ENCODE data around the gene PLA2G3.
A peak's percentile ranks its signal among the peaks of the same experiment; 100 is the strongest.
"Not testable (repeated sequence)": the region's sequence is repeated elsewhere in the genome, so short reads cannot be mapped to it uniquely, and the experiment has no call there.

Gene PLA2G3

DNA sequence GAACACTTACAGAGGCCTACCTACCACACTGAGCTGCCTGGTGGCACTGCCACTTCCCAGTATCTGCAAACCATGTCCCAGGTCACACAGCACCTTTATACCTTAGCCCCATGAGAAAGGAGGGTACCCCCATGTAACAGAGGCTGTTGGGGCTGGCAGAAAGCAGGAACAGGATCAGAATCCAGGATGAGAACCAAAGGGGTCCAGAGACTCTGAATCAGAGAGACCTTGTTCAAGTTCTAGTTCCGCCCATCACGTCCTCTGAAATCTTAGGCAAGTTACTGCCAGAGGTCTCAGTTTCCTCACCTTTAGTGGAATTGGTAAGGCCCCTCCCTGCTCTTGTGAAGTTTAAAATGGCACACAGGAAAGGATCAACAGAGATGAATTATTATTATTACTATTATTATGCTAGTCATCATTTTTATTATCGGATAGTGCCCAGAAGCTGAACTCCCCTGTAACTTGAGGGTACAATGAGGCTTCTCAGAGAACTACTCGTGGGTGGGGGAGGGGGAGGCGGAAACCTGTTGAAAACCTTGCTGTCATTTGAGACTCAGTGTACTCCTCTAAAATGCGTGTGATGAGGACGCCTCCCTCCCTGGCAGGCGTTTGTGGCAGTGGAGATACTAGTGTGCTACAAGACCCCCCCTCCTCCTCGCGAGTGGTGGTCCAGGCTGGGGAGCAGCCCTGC, 42.2 kb downstream of the PLA2G3 start:
- DNase-seq = no peak

DNA sequence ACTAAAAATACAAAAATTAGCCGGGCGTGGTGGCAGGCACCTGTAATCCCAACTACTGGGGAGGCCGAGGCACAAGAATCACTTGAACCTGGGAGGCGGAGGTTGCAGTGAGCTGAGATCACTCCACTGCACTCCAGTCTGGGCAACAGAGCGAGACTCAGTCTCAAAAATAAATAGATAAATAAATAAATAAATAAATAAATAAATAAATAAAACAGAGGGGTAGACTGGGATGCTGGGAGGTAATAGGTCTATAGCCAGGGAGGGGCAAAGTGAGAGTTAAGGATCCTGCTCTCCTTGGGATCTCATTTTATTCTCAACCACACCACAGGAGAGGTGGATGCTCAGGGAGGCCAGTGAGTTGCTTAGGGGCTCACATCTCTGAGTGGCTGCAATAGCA, 42.8 kb downstream of the PLA2G3 start:
- DNase-seq = not testable (repeated sequence)

DNA sequence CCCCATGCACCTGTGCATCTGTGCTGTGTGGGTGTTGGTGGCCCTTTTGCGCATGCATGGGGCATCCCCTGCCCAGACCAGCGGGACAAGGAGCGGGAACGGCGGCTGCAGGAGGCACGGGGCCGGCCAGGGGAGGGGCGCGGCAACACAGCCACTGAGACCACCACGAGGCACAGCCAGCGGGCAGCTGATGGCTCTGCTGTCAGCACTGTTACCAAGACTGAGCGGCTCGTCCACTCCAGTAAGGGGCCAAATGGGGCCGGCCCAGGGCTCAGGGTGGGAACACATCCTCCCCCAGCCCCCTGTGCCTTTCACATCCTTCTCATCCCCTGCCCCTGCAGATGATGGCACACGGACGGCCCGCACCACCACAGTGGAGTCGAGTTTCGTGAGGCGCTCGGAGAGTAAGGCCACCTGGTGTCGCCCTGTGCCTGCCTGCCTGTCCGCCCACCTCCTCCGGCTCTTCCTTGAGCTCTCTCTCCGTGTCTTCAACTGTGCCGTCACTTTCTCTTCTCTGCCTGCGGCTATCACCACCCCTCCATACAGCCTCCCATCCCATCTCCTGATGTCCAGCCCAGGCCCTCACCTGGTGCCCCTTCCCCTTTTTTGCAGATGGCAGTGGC, 43.5 kb downstream of the PLA2G3 start:
- DNase-seq = no peak

DNA sequence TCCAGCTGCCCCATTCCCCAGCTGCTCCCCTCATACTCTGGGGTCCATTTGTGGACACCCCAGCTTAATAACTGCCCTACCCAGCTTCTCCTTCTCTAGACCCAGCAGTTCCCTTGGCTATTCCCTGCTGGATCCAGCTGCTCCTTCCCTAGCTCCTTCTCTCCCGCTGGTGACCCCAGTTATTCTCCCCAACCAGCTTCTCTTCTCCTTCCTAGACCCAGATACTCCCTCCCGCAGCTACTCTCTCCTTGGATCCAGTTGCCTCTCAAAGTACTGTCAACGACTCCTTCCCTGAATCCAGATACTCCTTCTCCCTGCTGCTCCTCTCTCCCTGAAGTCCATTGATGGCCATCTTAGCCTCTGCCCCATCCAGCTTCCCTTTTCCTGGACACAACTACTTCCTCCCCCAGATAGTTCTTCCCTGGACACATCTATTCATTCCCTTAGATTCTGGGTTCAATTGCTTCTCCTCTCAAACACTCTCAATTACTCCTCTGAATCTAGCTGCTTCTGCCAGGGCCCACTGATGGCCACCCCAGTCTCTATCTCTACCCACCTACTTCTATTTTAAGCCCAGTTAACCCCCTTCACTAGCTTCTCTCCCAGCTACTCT, 44.6 kb downstream of the PLA2G3 start:
- DNase-seq = no peak

DNA sequence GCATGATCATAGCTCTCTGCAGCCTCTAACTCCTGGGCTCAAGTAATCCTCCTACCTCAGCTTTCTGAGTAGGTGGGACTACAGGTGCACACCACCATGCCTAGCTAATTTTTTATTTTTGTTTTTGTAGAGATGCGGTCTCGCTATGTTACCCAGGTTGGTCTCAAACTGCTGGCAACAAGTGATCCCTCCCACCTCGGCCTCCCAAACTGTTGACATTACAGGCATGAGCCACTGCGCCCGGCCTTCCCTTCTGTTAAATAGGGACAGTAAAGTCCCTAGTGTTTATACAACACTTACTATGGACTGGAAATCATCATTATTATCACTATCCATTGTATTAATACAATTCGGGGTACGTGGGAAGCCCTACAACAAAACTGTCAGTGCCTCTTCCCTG, 45.6 kb downstream of the PLA2G3 start:
- no peak for DNase-seq

DNA sequence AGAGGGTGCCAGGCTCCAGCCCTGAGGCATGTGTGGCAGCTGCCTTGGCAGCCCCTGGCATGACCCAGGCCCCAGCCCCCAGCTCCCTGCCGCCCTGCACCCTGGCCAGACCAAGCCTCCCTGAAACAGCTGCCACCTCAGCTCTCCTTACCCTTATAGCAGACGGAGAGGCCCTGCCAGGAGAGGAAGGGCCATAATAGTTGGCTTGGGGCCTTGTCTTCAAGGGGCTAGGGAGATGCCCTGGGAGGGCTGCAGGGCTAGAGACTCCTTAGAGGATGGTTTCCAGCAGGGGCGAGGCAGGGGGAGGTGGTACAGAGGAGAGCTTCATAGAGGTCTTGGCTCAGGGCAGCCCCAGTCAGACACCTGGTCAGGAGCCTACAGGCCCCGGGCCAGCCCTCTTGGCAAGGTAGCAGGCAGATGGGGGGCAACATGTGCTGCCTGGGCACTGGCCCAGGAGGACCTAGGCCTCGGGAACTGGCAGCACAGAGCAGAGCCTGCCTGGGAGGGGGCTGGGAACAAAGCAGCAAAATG, 46.2 kb downstream of the PLA2G3 start:
- DNase-seq = no peak

DNA sequence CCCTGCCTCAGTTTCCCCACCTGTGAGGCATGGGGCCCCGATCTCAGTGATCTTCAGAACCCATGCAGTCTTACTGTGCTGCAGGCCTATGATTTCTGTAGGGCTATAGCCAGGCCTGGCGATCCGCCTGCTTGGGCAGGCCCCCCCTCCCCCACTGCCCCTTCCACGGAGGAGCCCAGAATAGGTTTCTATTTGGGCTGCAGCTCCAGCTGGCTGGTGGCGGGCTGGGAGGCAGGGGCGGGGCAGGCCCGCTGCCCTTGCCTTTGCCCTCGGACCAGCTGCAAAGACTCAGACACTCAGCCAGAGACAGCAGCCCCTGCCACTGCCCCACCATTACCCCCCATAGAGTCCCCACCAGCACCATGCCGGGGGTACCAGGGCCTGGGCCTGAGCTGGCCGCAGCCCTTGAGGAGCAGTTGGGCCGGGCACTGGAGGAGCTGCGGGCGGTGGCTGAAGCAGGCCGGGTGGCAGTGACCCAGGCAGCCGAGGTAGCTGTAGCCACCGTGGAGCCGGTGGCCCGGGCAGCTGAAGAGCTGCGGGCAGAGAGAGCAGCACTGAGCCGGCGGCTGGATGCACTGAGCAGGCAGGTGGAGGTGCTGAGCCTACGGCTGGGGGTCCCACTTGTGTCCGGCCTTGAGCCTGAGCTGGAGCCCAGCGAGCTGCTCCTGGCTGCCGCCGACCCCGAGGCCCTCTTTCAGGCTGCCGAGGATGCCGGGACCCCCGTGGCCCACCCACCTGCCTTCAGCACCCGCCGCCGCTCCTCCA, 47.0 kb downstream of the PLA2G3 start:
- DNase-seq = no peak

DNA sequence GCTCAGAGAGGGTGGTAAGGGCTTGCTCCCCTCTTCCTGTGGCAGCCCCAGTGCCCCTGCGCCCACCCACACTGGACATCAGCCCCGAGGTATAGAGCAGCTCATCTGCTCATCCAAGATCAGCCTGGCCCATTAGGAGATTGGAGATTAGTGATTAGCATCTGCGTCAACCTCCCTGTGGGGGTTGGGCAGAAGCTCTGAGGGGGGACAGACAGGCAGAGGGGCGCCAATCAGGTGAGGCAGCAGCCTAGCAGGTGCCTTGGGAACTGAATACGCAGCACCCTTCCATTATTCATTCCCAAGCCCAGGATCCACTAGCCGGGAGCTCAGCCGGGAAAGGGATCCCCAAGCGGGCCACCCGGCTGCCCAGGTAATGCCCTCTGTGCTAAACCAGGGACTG, 48.1 kb downstream of the PLA2G3 start:
- DNase-seq = no peak

DNA sequence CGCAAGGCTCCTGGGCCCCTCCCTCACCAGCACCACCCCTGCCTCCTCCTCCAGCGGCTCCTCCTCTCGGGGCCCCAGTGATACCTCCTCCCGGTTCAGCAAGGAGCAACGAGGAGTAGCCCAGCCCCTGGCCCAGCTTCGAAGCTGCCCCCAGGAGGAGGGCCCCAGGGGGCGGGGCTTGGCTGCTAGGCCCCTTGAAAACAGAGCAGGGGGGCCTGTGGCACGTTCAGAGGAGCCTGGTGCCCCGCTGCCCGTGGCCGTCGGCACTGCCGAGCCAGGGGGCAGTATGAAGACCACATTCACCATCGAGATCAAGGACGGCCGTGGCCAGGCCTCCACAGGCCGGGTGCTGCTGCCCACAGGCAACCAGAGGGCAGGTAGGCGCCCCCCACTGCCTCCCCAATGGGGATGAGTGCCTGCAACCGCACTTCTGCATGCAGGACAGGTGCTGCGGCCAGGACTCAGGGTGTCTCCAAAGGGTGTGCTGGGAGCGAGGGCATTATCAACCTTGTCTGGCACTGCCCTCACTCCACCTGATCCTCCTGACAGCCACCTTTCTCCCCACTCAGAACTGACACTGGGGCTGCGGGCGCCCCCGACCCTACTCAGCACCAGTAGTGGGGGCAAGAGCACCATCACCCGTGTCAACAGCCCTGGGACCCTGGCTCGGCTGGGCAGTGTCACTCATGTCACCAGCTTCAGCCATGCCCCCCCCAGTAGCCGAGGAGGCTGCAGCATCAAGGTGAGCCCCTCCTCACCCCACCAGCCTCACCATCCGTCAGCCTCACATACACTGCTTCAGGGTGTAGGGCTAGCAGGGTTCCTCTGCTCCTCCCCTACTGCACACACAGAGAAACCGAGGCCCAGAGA, 49.0 kb downstream of the PLA2G3 start:
- DNase-seq = no peak

DNA sequence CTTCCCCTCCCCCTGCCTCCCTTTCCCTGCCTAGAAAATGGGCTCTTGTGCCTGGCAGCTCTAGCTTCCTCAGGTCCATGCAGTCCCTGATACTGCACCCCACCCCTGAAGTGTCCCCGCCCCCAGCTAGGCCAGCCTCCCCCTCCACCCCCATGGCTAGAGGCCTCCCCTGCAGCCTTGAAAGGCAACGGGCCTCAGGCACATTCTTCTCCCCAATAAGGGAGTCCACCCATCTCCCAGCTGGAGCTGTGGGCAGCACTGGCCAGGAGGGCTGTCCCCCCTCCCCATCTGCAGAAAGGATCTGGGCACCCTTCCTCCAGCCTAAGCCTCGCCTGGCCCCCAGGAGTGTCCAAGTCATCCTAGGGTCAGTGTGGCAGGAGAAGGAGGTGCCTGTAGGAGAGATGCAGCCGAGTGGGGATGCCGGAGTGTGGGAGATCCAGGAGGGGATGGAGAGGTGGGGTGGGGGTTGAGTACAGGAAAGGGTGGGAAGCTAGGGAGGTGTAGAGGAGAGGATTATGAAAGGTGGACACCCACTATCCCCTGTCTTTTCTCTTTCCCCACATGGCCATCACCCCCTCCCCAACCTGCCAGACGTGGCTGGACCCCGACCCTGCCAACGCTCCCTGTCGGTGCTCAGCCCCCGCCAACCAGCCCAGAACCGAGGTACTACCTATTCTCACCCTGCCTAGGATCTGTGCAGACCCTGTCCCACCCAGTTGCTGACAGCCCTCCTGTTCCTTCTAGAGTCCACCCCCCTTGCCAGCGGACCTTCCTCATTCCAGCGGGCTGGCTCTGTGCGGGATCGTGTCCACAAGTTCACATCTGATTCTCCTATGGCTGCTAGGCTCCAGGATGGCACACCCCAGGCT, 49.9 kb downstream of the PLA2G3 start:
- no peak for DNase-seq

DNA sequence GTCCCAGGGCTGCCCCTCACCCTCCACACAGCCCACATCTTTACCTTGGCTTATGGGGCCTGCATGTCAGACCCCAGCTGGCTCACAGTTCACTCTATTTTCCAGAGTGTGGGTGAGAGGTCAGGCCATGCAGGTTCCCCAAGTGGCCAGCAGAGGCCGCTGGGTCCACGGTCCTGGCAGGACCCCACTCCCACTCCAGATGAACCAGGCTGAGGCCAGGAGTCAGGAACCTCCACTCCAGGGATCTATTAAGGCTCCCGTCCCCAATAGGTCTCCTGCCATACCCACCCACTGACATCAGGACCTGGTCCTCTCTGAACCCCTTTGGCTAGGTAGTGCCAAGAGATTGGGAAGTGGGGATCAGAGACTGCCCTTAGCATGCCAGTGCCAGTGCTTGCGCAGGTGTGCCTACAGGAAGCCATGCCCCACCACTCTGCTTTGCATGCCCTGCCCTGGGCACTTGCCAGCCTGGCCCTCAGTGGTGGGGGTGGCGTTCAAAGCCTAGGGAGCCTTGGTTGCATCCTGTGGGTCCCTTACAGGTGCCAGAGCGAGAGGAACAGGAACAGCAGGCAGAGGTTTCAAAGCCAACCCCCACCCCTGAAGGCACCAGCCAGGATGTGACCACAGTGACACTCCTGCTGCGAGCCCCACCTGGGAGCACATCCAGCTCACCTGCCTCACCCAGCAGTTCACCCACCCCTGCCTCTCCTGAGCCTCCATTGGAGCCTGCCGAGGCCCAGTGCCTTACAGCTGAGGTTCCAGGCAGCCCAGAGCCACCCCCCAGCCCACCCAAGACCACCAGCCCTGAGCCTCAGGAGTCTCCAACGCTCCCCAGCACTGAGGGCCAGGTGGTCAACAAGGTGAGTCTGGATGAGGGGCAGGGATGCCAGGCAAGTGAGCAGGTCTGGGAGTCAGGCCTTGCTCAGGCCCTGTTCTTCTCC, 50.9 kb downstream of the PLA2G3 start:
- DNase-seq = peak; percentile 24

DNA sequence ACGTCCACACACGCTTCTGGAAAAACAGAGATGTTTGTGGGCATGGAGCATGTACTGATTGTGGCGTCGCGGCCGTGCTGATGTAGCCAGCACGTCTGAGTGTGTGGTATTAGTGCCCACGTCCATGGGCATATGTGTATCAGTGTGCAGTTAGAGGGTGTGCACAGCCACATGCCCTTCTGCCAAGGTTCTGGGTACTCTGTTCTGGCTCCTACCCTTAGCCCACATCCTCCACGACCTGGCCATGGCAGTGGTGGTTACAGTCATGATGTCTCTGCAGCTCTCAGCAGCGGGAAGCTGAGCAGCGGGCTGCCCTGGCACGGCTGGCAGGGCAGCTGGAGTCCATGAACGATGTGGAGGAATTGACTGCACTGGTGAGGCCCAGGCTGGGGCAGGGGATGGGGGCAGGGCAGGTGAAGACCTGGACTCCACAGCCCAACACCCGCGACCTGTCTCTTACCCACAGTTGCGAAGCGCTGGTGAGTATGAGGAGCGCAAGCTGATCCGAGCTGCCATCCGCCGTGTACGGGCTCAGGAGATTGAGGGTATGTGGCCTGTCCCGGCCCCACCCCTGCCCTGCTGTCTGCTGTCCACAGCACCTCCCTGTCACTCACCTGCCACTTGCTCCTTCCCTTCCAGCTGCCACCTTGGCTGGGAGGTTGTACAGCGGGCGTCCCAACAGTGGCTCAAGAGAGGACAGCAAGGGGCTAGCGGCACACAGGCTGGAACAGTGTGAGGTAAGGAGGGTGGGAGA, 51.9 kb downstream of the PLA2G3 start:
- no peak for DNase-seq

DNA sequence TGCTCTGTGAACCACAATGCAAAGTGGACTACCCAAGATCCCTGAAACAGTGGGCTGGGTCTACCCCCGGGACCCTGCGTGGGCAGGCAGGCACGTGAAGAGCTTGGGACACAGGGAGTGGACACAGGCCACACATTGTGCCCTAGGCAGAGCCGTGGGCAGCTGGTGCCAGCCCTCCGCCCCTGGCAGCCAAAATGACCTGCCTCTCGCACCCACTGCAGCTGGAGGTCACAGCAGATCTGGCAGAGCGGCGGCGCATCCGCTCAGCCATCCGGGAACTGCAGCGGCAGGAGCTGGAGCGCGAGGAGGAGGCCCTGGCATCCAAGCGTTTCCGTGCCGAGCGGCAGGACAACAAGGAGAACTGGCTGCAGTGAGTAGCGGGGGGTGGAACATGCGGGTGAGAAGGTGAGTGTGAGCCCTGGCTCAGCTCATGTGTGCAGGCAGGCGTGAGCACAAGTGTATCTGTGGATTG, 52.5 kb downstream of the PLA2G3 start:
- DNase-seq = no peak

DNA sequence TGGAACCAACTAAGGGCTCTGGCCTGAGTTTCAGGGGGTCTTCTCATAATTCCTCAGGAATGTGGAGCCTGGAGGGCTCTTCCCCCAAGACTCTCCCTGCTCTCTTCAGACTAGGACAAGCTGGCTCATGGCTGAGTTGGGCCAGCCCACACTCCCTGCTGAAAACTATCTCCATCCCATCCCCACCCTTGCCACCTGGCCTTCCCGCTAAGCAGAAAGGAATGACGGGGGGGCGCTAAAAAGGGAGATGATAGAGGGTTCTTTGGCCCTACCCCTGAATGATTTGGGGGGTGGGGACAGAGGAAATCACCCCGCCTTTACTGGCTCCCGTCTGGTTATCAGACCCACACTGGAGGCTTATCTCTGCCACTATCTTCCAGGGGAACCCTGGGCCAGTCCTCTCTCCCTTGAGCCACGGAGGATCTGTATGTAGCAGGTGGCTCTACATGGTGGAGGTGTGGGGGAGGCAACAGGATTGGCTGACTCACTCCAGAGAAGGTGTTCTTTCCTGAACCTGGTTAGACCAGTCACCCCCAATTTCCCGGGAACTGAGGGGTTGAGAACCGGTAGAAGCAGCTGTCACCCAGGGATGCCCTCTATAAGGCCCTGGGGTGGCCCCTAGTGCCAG, 53.5 kb downstream of the PLA2G3 start:
- no peak for DNase-seq

DNA sequence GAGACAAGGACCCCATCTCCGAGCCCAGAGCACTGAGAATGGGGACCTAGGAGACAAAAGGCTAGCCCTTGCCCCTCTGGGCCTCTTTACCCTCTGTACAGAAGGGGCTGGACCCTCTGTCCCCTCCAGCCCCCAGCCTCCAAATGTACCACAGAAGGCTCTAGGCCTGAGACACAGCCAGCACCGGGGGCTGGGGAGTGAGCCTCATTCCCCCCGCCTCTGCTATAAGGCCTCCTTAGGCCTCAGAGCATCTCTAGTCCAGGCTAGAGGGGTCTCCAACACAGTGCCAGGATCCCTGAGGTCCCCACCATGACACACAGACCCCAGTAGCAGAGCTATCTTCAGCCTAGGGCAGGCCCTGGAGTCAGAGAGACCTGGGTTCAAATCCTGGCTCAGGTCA, 54.4 kb downstream of the PLA2G3 start:
- DNase-seq = no peak

DNA sequence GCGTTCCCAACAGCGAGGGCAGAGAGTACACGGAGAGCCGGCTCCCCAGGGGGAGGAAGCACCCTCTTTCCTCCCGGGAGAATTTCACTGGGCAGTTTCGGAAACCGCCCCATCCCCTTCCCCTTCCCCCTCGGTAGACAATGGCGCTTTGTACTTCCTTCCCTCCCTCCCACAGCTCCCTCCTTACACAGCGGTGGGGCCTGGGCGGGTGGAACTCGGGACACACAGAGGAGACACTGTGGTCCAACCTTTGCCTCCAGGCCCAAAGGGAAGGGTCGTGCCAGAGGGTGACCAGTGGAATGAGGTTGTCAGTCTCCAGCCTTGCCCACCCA, 54.8 kb downstream of the PLA2G3 start:
- DNase-seq = no peak

DNA sequence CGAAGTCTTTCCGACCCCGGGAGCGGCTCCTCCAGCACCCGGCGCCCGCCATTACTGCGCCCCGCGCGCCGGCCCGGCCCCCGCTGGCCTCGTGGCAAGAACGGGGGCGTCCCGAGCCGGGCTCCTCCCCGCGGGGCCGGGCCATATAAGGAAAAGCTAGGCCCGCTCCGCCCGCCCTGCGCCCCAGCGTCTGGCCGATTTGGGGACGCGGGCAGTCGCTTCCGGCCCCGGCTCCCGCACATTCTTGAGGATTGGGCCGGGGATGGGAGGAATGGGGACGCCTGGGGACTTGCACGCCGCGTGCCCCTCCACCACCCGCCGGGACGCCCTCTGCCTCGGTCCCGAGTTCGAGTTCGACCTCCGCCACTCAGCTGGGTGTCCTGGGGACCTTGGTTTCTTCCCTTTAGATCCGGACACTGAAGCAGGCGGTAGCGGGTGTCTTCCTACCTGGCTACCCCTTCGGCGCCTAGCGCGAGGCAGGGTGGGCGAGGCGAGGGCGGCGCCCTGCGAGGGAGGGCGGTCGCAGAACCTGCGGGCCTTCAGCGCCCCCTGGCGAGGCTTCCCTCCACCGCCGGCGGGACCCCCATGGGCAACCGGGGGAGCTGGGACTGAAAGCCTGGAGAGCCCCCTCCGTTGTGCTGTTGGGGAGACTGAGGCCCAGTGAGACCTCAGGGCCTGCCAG, 55.4 kb downstream of the PLA2G3 start:
- DNase-seq = peak; percentile 88

Data from stimulated activated CD4-positive, alpha-beta T cell treated with anti-CD3 and anti-CD28 coated beads, Interleukin-1b, Interleukin-23, amount 100 ng/mL, for 48 hours (primary cell).